Esophagus muscularis mucosa (tissue), 4 donors: ENCODE results near the gene ME3. TPM values are rescaled to one million over a fixed set of nuclear protein-coding genes. Genes with fewer than 3 reads are reported as not detected.

ENCODE experiments used
- DNase-seq: peaks from one replicate; pipeline ENCODE4 v3.0.0-alpha.2; 2017; ENCODE audit errors: extremely low spot score
- H3K27ac ChIP-seq, 4 donors: fragments of 200-600 bp; sonication (generic); replicated peaks in 1 of 4; 1 replicate in 3 of 4; 2 replicates in 1 of 4; pipeline ENCODE4 v1.5.1; 2016 to 2019; ENCODE audit warnings: mild to moderate bottlenecking in 1 of 4
- H3K27me3 ChIP-seq, 4 donors: fragments of 200-600 bp; sonication (generic); one replicate each; pipeline versions ENCODE4 v1.5.1 to v1.6.0; 2016 to 2019
- H3K36me3 ChIP-seq, 4 donors: fragments of 200-600 bp; sonication (generic); one replicate each; pipeline ENCODE4 v1.5.1; 2016 to 2019
- H3K4me1 ChIP-seq, 4 donors: fragments of 200-600 bp; sonication (generic); one replicate each; pipeline ENCODE4 v1.5.1; 2016 to 2019
- H3K4me3 ChIP-seq, 4 donors: fragments of 200-600 bp; sonication (generic); 1 replicate in 2 of 4; 2 replicates in 2 of 4; pipeline ENCODE4 v1.5.1; 2016 to 2019; ENCODE audit warnings: mild to moderate bottlenecking in 4 of 4, moderate library complexity in 1 of 4
- H3K9me3 ChIP-seq, 4 donors: fragments of 200-600 bp; sonication (generic); 1 replicate in 3 of 4; 2 replicates in 1 of 4; pipeline ENCODE4 v1.5.1; 2016 to 2019
- EP300 ChIP-seq: sonication (generic); formaldehyde crosslinking; IDR thresholded peaks from one replicate; pipeline ENCODE4 v1.6.1; 2017; ENCODE audit warnings: antibody characterized with exemption
- POLR2A ChIP-seq: fragments of 450-650 bp; IDR thresholded peaks from one replicate; pipeline ENCODE4 v1.6.1; 2017; ENCODE audit warnings: antibody characterized with exemption, moderate library complexity, mild to moderate bottlenecking, low read depth
- POLR2AphosphoS5 ChIP-seq, 2 donors: sonication (generic); formaldehyde crosslinking; IDR thresholded peaks; one replicate each; pipeline ENCODE4 v1.6.1; 2017; ENCODE audit warnings: antibody characterized with exemption in 2 of 2
- WGBS: methylation state at CpG from one replicate; pipeline ENCODE4 v1.1.5; 2018; 5-methylcytosine and 5-hydroxymethylcytosine counted together
- intact Hi-C: fragments of 100-400 bp; cut with DNase I; formaldehyde crosslinking; loops from one replicate; pipeline ENCODE4 v1.15.1; 2023
- total RNA-seq, 4 donors: library from RNA; depleted of rRNA; stranded (reverse); fragments of >200 nt; gene quantifications; one replicate each; pipeline versions ENCODE4 v1.1.0 to v1.2.1, GENCODE V29; 2016
- TF ChIP-seq, protein P1 (sequence below), 3 experiments: fragments of 200-600 bp in 2 of 3; fragments of 450-650 bp in 1 of 3; sonication (generic) in 2 of 3; IDR thresholded peaks; one replicate each; pipeline ENCODE4 v1.5.1; 2017 to 2019; ENCODE audit warnings: antibody characterized with exemption in 3 of 3, mild to moderate bottlenecking in 2 of 3, moderate library complexity in 1 of 3

Gene ME3
- total RNA-seq, 4 donors from 2014 or later: 20.4 to 50.1 (median 26.2) TPM

- peaks cover 0 to 15% (median 4%) of the 10 kb centered on the region in 4 donors for H3K4me1 ChIP-seq
- no peak for DNase-seq
- no peak for TF ChIP-seq POLR2AphosphoS5 (IDR thresholded peaks at IDR 0.05)
- TF ChIP-seq, protein P1, sequence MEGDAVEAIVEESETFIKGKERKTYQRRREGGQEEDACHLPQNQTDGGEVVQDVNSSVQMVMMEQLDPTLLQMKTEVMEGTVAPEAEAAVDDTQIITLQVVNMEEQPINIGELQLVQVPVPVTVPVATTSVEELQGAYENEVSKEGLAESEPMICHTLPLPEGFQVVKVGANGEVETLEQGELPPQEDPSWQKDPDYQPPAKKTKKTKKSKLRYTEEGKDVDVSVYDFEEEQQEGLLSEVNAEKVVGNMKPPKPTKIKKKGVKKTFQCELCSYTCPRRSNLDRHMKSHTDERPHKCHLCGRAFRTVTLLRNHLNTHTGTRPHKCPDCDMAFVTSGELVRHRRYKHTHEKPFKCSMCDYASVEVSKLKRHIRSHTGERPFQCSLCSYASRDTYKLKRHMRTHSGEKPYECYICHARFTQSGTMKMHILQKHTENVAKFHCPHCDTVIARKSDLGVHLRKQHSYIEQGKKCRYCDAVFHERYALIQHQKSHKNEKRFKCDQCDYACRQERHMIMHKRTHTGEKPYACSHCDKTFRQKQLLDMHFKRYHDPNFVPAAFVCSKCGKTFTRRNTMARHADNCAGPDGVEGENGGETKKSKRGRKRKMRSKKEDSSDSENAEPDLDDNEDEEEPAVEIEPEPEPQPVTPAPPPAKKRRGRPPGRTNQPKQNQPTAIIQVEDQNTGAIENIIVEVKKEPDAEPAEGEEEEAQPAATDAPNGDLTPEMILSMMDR (IDR thresholded peaks at IDR 0.05): no peak
- TF ChIP-seq EP300: no peak
- TF ChIP-seq POLR2A: no peak
- 88% methylated on average over 4 of the region's 4 CpGs for whole genome bisulfite sequencing
- no peak overlapping the region for H3K27ac ChIP-seq
- H3K4me3 ChIP-seq: no peak overlapping the region
- H3K27me3 ChIP-seq: no peaks in the 10 kb centered on the region
- peaks cover 0 to 20% (median 0%) of the 10 kb centered on the region in 4 donors for H3K36me3 ChIP-seq
- intact Hi-C loops: no loop called here
- H3K9me3 ChIP-seq: no peaks in the 10 kb centered on the region
These were observed 172.7 kb downstream of the ME3 start for GRCh38 chr11:86499723-86500129.

- TF ChIP-seq EP300 (no peak), POLR2AphosphoS5 (IDR thresholded peaks at IDR 0.05) (no peak), POLR2A (no peak)
- TF ChIP-seq, protein P1 (IDR thresholded peaks at IDR 0.05): no peak
- Histone ChIP-seq H3K4me3 (no peak overlapping the region), H3K9me3 (no peaks in the 10 kb centered on the region), H3K4me1 (peaks cover 0 to 11% (median 6%) of the 10 kb centered on the region in 4 donors), H3K27me3 (no peaks in the 10 kb centered on the region), H3K27ac (no peak overlapping the region), H3K36me3 (peaks cover 0 to 20% (median 0%) of the 10 kb centered on the region in 4 donors)
- DNase-seq: no peak
- WGBS: 100% methylated on average over 2 of the region's 10 CpGs
- intact Hi-C loops: no loop called here
These were observed 174.6 kb downstream of the ME3 start for GRCh38 chr11:86497836-86498235.

GRCh38 chr11:86497310-86497709 is 175.1 kb downstream of the ME3 start:
- intact Hi-C loops: no loop called here

GRCh38 chr11:86495351-86495750 is 177.1 kb downstream of the ME3 start:
- intact Hi-C loops: no loop called here
- DNase-seq: no peak
- Histone ChIP-seq H3K36me3 (peaks cover 0 to 14% (median 0%) of the 10 kb centered on the region in 4 donors), H3K9me3 (no peaks in the 10 kb centered on the region), H3K4me3 (no peak overlapping the region), H3K27me3 (no peaks in the 10 kb centered on the region), H3K4me1 (peaks cover 0 to 19% (median 11%) of the 10 kb centered on the region in 4 donors), H3K27ac (no peak overlapping the region)
- 85% methylated on average over 2 of the region's 2 CpGs for WGBS
- TF ChIP-seq EP300 (no peak), POLR2A (no peak), POLR2AphosphoS5 (IDR thresholded peaks at IDR 0.05) (no peak)
- TF ChIP-seq, protein P1 (IDR thresholded peaks at IDR 0.05): no peak

More at GRCh38 chr11:86497310-86497709, 175.1 kb downstream of the ME3 start:
- Histone ChIP-seq H3K27ac (no peak overlapping the region), H3K4me3 (no peak overlapping the region), H3K27me3 (no peaks in the 10 kb centered on the region), H3K4me1 (peaks cover 0 to 16% (median 10%) of the 10 kb centered on the region in 4 donors), H3K9me3 (no peaks in the 10 kb centered on the region), H3K36me3 (peaks cover 0 to 15% (median 0%) of the 10 kb centered on the region in 4 donors)
- no peak for DNase-seq
- TF ChIP-seq EP300 (no peak), POLR2AphosphoS5 (IDR thresholded peaks at IDR 0.05) (no peak), POLR2A (no peak)
- TF ChIP-seq, protein P1 (IDR thresholded peaks at IDR 0.05): no peak
- WGBS: 89% methylated on average over 2 of the region's 2 CpGs
